ENCODE measurements around the gene GAK. TPM values are rescaled to one million over a fixed set of nuclear protein-coding genes. Genes with fewer than 3 reads are reported as not detected.

The GAK gene
- total RNA-seq, 1 donor from 2014 or later, result 130 TPM

- ATAC-seq (peak in 1 of 2 donors; percentile 5), DNase-seq (no peak)
- Histone ChIP-seq H3K4me3 (no peak overlapping the region), H3K4me1 (no peaks in the 10 kb centered on the region), H3K9me3 (no peaks in the 10 kb centered on the region), H3K36me3 (peaks cover 72% of the 10 kb centered on the region), H3K27me3 (ENCODE audit: low read depth) (no peaks in the 10 kb centered on the region), H3K27ac (no peak overlapping the region)
- TF ChIP-seq CTCF (IDR thresholded peaks at IDR 0.05), result no peak
- intact Hi-C loops (cut with DNase I), result no loop called here
Measured at GRCh38 chr4:955161-955921, 23.2 kb upstream of the GAK start.

GRCh38 chr4:954211-955020 is 22.3 kb upstream of the GAK start:
- Histone ChIP-seq H3K9me3 (no peaks in the 10 kb centered on the region), H3K27me3 (ENCODE audit: low read depth) (no peaks in the 10 kb centered on the region), H3K4me3 (no peak overlapping the region), H3K36me3 (peaks cover 66% of the 10 kb centered on the region), H3K27ac (no peak overlapping the region), H3K4me1 (no peaks in the 10 kb centered on the region)
- no peak for TF ChIP-seq CTCF (IDR thresholded peaks at IDR 0.05)
- ATAC-seq, result no peak
- DNase-seq, result no peak
- intact Hi-C loops (cut with DNase I), result no loop called here

DNA sequence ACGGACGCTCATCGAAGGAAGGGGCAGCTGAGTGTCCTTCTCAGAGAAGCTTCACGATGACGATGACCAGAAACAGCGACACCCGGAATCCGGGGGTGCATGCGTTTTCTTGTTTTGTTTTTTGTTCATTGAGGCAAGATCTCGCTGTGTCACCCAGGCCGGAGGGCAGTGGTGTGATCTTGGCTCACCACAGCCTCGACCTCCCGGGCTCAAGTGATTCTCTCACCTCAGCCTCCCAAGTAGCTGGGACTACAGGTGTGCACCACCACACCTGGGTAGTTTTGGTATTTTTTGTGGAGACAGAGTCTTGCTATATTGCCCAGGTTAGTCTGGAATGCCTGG is 21.4 kb upstream of the GAK start:
- H3K27ac ChIP-seq, result no peak overlapping the region
- intact Hi-C loops (cut with DNase I), result no loop called here
- no peaks in the 10 kb centered on the region for H3K27me3 ChIP-seq (ENCODE audit: low read depth)
- TF ChIP-seq CTCF (IDR thresholded peaks at IDR 0.05), result no peak
- peaks cover 57% of the 10 kb centered on the region for H3K36me3 ChIP-seq
- no peaks in the 10 kb centered on the region for H3K4me1 ChIP-seq
- no peak for DNase-seq
- no peak overlapping the region for H3K4me3 ChIP-seq
- ATAC-seq, result no peak
- no peaks in the 10 kb centered on the region for H3K9me3 ChIP-seq

DNA sequence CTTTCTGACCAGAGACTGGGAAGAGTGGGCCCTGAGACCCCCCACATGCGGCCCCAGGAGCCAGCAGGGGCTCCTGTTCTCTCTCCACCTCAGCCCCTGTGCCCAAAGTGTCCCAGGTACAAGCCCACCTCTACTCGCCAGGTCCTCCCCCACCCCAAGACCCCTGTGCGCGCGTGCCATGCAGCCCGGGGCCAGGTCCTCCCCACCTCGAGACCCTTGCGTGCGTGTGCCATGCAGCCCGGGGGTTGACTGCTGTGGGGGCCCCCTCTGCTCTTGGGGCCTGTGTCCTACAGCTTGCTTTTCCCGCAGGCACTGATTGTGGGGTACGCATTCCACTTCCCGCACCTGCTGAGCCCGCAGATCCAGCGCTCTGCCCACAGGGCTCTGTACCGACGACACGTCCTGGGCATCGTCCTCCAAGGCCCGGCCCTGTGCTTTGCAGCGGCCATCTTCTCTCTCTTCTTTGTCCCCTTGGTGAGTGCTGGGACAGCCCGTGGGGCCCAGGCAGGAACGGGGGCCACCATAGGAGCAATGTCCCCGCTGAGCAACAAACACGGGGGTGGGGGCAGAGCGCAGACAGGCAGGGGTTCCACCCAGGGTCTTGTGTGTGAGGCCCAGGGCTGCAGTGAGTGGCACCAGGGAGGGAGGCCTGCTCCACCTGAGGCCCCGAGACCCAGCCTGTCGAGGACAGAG is 20.9 kb upstream of the GAK start:
- TF ChIP-seq CTCF (IDR thresholded peaks at IDR 0.05), result no peak
- no peaks in the 10 kb centered on the region for H3K4me1 ChIP-seq
- no peak for DNase-seq
- peaks cover 52% of the 10 kb centered on the region for H3K36me3 ChIP-seq
- no peak overlapping the region for H3K4me3 ChIP-seq
- ATAC-seq, result no peak
- no peaks in the 10 kb centered on the region for H3K27me3 ChIP-seq (ENCODE audit: low read depth)
- no peak overlapping the region for H3K27ac ChIP-seq
- intact Hi-C loops (cut with DNase I), result no loop called here
- no peaks in the 10 kb centered on the region for H3K9me3 ChIP-seq

DNA sequence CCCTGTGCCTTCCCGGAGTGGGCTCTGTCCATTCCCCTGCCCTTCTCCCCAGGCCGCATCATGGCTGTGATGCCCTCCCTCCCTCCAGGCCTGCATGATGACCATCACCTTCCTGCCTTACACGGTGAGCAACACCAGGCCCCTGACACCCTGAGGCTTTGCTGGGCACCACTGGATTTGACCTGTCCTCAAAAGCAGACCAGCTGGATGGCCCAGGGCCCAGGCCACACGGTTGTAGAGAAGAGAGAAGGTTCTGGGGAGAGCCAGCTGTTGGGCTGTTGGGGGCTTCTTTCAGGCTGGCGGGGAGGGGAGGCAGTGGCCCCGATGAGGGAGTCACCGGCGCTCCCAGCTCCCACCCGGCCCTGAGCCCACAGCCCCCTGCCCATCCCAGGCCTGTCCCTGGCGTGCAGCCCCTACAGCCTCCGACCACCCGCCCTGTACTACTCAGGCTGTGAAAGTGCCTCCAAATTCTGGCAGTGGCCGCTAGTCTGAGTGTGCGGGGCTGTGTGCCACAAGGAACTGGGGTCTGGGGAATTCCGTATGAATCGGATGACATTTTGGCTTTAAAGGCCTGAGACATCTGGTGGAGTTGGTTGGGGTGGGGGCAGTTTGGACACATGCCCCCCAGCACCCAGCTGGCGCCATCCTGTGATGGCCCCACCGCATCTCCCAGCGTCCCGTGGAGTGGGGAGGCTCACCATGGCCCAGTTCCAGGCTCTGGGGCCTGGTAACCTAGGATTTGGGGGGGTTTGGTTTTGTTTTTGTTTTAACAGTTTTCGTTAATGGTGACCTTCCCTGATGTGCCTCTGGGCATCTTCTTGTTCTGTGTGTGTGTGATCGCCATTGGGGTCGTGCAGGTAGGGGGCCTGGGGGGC is 19.7 kb upstream of the GAK start:
- no peak for TF ChIP-seq CTCF (IDR thresholded peaks at IDR 0.05)
- Histone ChIP-seq H3K4me3 (no peak overlapping the region), H3K36me3 (peaks cover 43% of the 10 kb centered on the region), H3K4me1 (no peaks in the 10 kb centered on the region), H3K27ac (no peak overlapping the region), H3K9me3 (no peaks in the 10 kb centered on the region), H3K27me3 (ENCODE audit: low read depth) (no peaks in the 10 kb centered on the region)
- intact Hi-C loops (cut with DNase I), result no loop called here
- DNase-seq (no peak), ATAC-seq (no peak)

All from lower lobe of right lung (tissue), 2 donors.